GM20000 (cell line): ENCODE data around the gene ETV1.

Source experiments
- DNase-seq: peaks from one replicate; pipeline ENCODE4 v3.0.0; 2012; ENCODE audit warnings: low spot score
- TF ChIP-seq, protein P1 (sequence below): IDR thresholded peaks from 2 replicates; pipeline ENCODE4 v1.5.1; 2012; ENCODE audit warnings: mild to moderate bottlenecking, control low read depth; ENCODE audit errors: extremely low read depth, missing control alignments

Gene ETV1

DNA sequence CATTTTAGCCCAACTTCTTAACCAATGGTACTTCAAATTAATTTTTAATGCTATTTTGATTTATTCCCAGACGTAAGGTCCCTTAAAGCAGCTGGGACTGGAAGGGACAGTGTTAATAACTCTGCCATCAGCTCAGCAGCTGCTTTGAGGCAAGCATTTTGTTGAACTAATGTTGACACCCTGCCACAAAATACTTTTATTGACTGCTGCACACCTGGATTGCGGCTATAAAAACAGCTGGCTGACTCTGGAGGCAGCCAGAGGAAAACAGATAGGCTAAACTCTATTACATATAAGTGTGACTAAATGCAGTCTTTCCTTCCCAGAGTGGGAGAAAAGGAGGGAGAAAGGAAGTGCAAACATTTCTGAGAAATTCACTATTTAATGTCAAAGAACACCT lies 77.6 kb downstream of the ETV1 start:
- TF ChIP-seq, protein P1, sequence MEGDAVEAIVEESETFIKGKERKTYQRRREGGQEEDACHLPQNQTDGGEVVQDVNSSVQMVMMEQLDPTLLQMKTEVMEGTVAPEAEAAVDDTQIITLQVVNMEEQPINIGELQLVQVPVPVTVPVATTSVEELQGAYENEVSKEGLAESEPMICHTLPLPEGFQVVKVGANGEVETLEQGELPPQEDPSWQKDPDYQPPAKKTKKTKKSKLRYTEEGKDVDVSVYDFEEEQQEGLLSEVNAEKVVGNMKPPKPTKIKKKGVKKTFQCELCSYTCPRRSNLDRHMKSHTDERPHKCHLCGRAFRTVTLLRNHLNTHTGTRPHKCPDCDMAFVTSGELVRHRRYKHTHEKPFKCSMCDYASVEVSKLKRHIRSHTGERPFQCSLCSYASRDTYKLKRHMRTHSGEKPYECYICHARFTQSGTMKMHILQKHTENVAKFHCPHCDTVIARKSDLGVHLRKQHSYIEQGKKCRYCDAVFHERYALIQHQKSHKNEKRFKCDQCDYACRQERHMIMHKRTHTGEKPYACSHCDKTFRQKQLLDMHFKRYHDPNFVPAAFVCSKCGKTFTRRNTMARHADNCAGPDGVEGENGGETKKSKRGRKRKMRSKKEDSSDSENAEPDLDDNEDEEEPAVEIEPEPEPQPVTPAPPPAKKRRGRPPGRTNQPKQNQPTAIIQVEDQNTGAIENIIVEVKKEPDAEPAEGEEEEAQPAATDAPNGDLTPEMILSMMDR = no peak
- no peak for DNase-seq

DNA sequence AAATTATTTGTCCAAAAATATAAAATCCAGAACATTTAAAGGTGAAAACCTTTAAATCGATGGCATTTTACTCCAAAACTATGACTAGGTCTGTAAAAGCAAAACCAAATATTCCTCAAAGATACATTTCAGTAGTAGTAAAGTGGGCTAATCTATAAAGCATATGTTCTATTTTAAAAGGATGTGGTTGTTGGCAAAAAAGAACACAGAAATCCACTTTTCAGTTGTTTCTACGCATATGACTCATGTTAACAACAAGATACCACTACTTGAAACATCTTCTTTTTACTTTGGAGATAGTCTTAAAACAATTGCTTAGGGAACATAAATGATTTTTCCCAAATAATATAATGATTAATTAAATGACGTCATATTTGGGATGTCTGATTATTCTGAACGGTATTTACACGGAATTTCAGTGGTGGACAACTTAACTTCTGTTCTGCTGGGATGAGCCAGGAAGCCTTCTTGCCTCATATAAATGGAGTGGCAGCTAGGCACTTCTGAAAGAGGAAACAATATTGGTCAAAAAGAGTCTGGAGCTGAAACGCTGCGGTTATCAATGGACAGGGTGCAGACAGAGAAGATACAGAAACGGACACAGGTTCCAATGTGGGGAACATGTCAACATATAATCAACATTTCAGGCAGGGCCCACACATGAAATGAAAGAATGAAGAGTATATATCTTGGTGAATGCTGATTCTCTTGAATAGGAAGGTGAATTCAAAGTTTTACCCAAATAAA lies 78.5 kb downstream of the ETV1 start:
- DNase-seq = no peak
- TF ChIP-seq, protein P1 = no peak

DNA sequence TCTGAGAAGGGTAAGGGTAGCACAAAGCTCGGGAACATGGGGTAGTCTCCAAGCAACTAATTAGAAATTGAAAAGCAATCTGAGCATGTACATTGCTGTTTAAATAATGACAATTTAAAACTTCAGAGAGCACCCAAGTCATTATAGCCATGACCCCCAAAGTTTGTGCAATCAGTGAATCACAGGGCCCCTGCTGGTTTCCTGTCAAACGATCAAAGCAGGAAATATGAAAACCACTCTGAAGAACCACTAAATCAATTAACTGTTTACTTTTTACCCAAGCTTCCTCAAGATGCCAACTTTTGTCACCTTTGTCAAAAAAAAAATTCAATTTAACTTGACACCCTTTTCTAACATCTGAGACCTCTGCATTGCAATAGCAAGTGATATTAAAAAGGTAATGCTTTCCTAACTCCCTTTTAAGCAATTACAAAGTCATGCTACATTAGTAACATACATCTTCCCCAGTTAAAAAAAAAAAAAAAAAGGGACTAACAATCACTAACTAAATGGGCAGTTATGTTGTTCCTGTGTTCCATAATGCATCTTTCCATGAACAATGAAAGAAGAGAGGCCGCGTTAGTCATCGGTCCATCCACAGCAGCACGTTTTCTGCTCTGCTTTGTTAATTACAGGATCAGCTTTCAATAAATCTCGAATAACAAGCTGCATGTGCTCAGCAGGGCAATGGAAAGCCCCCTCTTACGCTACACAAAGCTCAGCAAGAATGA lies 80.6 kb downstream of the ETV1 start:
- no peak for DNase-seq
- TF ChIP-seq, protein P1 = no peak

DNA sequence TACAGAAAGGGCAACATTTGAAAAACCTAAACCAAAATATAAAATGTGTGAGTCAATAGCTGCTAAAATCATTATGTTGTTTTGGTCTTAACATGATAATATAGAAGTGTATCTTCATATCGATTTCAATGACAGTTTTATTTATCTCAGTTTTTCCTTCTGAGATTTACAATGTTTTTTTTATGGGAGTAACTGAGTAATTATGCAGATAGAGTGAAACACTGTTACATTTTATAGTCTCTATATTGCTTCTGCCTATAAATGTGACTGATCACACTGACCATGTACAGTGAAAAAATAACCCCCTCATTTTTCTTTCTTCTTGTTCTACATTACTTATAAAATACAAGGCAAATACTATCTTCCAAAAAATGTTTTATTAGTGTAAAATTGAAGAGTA lies 81.6 kb downstream of the ETV1 start:
- no peak for DNase-seq
- TF ChIP-seq, protein P1 = no peak

DNA sequence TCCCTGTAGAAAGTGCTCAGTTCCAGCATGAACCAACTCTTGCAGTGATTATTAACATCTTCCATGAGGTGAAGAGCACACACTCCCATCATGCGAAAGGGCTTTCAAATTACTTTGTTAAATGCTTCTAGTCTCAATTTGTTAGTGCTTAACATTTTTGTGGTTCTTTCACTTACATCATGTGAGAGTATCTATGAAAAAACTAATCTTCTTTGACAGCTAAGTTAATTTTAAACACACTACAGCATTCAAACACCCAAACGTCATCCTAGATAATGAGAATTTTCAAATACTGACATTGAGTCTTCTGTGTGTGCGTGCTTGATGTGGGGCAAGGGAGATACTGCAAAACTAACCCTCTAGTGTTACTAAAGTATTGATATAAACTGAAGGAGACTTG lies 84.8 kb downstream of the ETV1 start:
- no peak for DNase-seq
- TF ChIP-seq, protein P1 = no peak

DNA sequence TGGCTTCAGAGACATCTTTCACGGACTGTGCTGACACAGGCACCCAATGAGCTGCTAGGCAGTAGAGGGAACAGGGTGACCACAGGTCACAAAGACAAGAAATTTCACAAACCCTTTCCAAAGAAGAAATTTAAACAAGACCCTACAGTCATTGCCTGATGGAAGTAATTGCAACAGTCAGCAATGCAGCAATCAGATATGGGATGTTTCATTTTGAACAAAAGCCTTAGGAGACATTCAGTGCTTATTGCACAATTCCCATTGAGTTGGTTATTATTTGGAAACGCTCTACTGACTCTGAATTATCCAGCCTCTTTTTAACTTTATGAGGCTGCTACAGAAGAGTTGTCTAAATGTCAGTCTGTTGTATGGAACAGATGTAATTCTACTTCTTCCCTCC lies 85.5 kb downstream of the ETV1 start:
- TF ChIP-seq, protein P1 = no peak
- DNase-seq = no peak

DNA sequence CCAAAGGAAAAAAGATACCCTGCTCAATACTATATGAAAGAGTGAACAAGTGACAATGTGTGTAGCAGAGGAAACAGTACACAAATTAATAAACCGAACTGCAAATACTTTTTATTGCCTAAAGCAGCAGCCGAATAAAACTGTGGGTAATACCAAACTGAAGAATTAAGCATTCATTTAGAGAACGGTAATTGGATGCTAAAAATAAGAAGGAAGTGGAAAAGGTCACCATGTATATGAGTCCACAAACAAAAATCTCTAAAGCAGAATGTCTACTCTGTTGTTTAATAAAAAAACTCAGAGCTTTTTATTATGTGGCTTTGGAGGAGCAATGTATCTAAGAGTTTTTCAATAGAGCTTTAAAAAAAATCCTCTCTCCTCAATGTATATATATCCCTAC lies 87.9 kb downstream of the ETV1 start:
- TF ChIP-seq, protein P1 = no peak

More for the DNA sequence above, 87.9 kb downstream of the ETV1 start:
- DNase-seq = no peak
